Ovary (tissue), 3 donors: ENCODE data around the gene HIVEP1.

Source experiments
- CTCF ChIP-seq, 3 donors: fragments of 450-650 bp in 2 of 3; fragments of 200-600 bp in 1 of 3; IDR thresholded peaks; one replicate each; pipeline versions ENCODE4 v1.5.1 to v1.8.0; 2016 to 2022; ENCODE audit warnings: antibody characterized with exemption in 3 of 3, mild to moderate bottlenecking in 1 of 3
- EP300 ChIP-seq: sonication (generic); formaldehyde crosslinking; IDR thresholded peaks from one replicate; pipeline ENCODE4 v1.6.1; 2017; ENCODE audit warnings: antibody characterized with exemption
- POLR2A ChIP-seq: fragments of 450-650 bp; IDR thresholded peaks from one replicate; pipeline ENCODE4 v1.6.1; 2017; ENCODE audit warnings: antibody characterized with exemption, mild to moderate bottlenecking, moderate library complexity
- donor health status: DM: no; HTN: no; CAD: no.

GRCh38 chr6:12185081-12185673 is 173.1 kb downstream of the HIVEP1 start:
- TF ChIP-seq EP300 (no peak), CTCF (IDR thresholded peaks at IDR 0.05) (no peak), POLR2A (no peak)
